ENCODE measurements around the gene OR8U1. TPM values are rescaled to one million over a fixed set of nuclear protein-coding genes. Genes with fewer than 3 reads are reported as not detected.

OR8U1 gene
- total and polyA plus RNA-seq, 2 of the 4 experiments (the other 2 are of a cell fraction) = not detected

- H4K5ac ChIP-seq (ENCODE audit: low read depth, low read length) = no peak within 1 kb of the TSS
- H3K79me1 ChIP-seq (ENCODE audit: low read depth in 1 of 2, low read length in 2 of 2) = no peaks in the 10 kb centered on the region
- no peaks in the 10 kb centered on the region for H3K27me3 ChIP-seq (ENCODE audit: control insufficient read depth, insufficient read depth, low read length)
- H2AFZ ChIP-seq (replicated peaks; ENCODE audit: low read length, poor library complexity) = no peak within 1 kb of the TSS
- no peak within 1 kb of the TSS for H4K8ac ChIP-seq (ENCODE audit: low read depth in 2 of 2, low read length in 2 of 2)
- H3K9me3 ChIP-seq (ENCODE audit: control insufficient read depth, insufficient read depth, low read length) = peaks cover 2% of the 10 kb centered on the region; the same call in 1 of the 2 replicates
- no peak within 1 kb of the TSS for H3K4me2 ChIP-seq (ENCODE audit: low read depth, low read length)
- CTCF ChIA-PET = no interaction called here
- no peaks in the 10 kb centered on the region for H3K36me3 ChIP-seq (ENCODE audit: control insufficient read depth, insufficient read depth, low read length)
- H3K14ac ChIP-seq (replicated peaks; ENCODE audit: low read depth, low read length) = no peak within 1 kb of the TSS
- no peak within 1 kb of the TSS for H2AK9ac ChIP-seq (replicated peaks; ENCODE audit: low read depth, low read length, poor library complexity)
- no peak within 1 kb of the TSS for H3K27ac ChIP-seq (ENCODE audit: insufficient read depth, low read length)
- DNase-seq = no peak
- in situ Hi-C loops (cut with MboI; ENCODE audit: low sequenced_read_pairs) (no loop called here), dilution Hi-C loops (cut with HindIII; ENCODE audit: low sequenced_read_pairs, unreplicated experiment) (no loop called here), intact Hi-C loops (cut with micrococcal nuclease) (no loop called here)
- no peak within 1 kb of the TSS for H2BK15ac ChIP-seq (ENCODE audit: low read depth, low read length)
- WGBS, 2 experiments (ENCODE audit: extremely low coverage in 2 of 2, insufficient read length in 1 of 2) = no CpG with 5 or more reads among the region's 2 CpGs
- no peak within 1 kb of the TSS for H2BK120ac ChIP-seq (ENCODE audit: low read depth, low read length)
- H3K4me1 ChIP-seq (ENCODE audit: control insufficient read depth, insufficient read depth, low read length) = no peaks in the 10 kb centered on the region
- no peaks in the 10 kb centered on the region for H3K9me1 ChIP-seq (ENCODE audit: insufficient read depth, low read length)
- no peaks in the 10 kb centered on the region for H4K20me1 ChIP-seq (ENCODE audit: insufficient read depth, low read length)
- no peak within 1 kb of the TSS for H2BK5ac ChIP-seq (ENCODE audit: low read depth, low read length, poor library complexity, severe bottlenecking)
- no peak within 1 kb of the TSS for H3K23ac ChIP-seq (ENCODE audit: low read depth, low read length)
- no peak within 1 kb of the TSS for H3K56ac ChIP-seq (ENCODE audit: extremely low read depth, insufficient read depth, low read length)
- H3K4ac ChIP-seq (ENCODE audit: low read depth, low read length) = no peak within 1 kb of the TSS
- POLR2A ChIA-PET (ENCODE audit: unreplicated experiment) = no interaction called here
- no peak within 1 kb of the TSS for H3K9ac ChIP-seq (ENCODE audit: low read depth, low read length)
- no peak within 1 kb of the TSS for H2AK5ac ChIP-seq (ENCODE audit: low read depth, low read length)
- no TSS peak for BruUV-seq (replicated peaks)
- no peak within 1 kb of the TSS for H4K91ac ChIP-seq (ENCODE audit: insufficient read depth, low read depth, low read length)
- no peak within 1 kb of the TSS for H3K18ac ChIP-seq (ENCODE audit: low read depth, low read length)
- TF ChIP-seq MAZ (IDR thresholded peaks at IDR 0.05; ENCODE audit: borderline replicate concordance, low read depth, low read length) (no peak), SMC3 (IDR thresholded peaks at IDR 0.05; ENCODE audit: low read depth, low read length) (no peak), BHLHE40 (IDR thresholded peaks at IDR 0.05; ENCODE audit: low read depth, low read length) (no peak), FOS (IDR thresholded peaks at IDR 0.05; ENCODE audit: low read depth, low read length) (no peak), CEBPB (IDR thresholded peaks at IDR 0.05; ENCODE audit: low read depth, low read length) (no peak), RCOR1 (IDR thresholded peaks at IDR 0.05; ENCODE audit: insufficient replicate concordance, low read length) (no peak), CHD1 (IDR thresholded peaks at IDR 0.05; ENCODE audit: low read depth, low read length) (no peak), POLR2A (IDR thresholded peaks at IDR 0.05; ENCODE audit: low read depth, low read length) (no peak)
- TF ChIP-seq, protein P1, sequence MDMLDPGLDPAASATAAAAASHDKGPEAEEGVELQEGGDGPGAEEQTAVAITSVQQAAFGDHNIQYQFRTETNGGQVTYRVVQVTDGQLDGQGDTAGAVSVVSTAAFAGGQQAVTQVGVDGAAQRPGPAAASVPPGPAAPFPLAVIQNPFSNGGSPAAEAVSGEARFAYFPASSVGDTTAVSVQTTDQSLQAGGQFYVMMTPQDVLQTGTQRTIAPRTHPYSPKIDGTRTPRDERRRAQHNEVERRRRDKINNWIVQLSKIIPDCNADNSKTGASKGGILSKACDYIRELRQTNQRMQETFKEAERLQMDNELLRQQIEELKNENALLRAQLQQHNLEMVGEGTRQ (IDR thresholded peaks at IDR 0.05; ENCODE audit: low read depth, low read length) = no peak
- TF ChIP-seq, protein P2, sequence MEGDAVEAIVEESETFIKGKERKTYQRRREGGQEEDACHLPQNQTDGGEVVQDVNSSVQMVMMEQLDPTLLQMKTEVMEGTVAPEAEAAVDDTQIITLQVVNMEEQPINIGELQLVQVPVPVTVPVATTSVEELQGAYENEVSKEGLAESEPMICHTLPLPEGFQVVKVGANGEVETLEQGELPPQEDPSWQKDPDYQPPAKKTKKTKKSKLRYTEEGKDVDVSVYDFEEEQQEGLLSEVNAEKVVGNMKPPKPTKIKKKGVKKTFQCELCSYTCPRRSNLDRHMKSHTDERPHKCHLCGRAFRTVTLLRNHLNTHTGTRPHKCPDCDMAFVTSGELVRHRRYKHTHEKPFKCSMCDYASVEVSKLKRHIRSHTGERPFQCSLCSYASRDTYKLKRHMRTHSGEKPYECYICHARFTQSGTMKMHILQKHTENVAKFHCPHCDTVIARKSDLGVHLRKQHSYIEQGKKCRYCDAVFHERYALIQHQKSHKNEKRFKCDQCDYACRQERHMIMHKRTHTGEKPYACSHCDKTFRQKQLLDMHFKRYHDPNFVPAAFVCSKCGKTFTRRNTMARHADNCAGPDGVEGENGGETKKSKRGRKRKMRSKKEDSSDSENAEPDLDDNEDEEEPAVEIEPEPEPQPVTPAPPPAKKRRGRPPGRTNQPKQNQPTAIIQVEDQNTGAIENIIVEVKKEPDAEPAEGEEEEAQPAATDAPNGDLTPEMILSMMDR (conservative IDR thresholded peaks at IDR 0.05; ENCODE audit: low read depth, low read length) = no peak
- H3K4me3 ChIP-seq (ENCODE audit: insufficient read depth, low read depth, low read length) = no peak within 1 kb of the TSS
- no peak within 1 kb of the TSS for H2BK20ac ChIP-seq (ENCODE audit: low read depth, low read length)
- ATAC-seq (ENCODE audit: low read depth) = no peak
These were observed 21.4 kb upstream of the OR8U1 start, which contains the start of gene OR8J1 for GRCh38 chr11:56353991-56354390. OR8J1 (plus strand) TSS chr11:56354291; CDS start chr11:56360247, 5,956 bp downstream.
